Mucosa of stomach (tissue), 1 donor: ENCODE data around the gene SLC27A3.

Experiments used
- H3K27me3 ChIP-seq: one replicate; pipeline ENCODE4 v1.7.0; 2013; ENCODE audit warnings: mild to moderate bottlenecking, low read length; ENCODE audit not compliant: control insufficient read depth, insufficient read depth
- H3K36me3 ChIP-seq: one replicate; pipeline ENCODE4 v1.7.0; 2013; ENCODE audit warnings: low read length; ENCODE audit not compliant: control insufficient read depth, insufficient read depth
- H3K4me1 ChIP-seq: one replicate; pipeline ENCODE4 v1.7.0; 2013; ENCODE audit warnings: mild to moderate bottlenecking, low read length; ENCODE audit not compliant: control insufficient read depth, insufficient read depth
- H3K4me3 ChIP-seq: one replicate; pipeline ENCODE4 v1.7.0; 2013; ENCODE audit warnings: low read length
- H3K9ac ChIP-seq: one replicate; pipeline ENCODE4 v1.7.0; 2013; ENCODE audit warnings: mild to moderate bottlenecking, low read length, moderate library complexity
- H3K9me3 ChIP-seq: one replicate; pipeline ENCODE4 v1.7.0; 2013; ENCODE audit warnings: mild to moderate bottlenecking, low read length, moderate library complexity; ENCODE audit not compliant: control insufficient read depth
- donor health status: Pancreatic carcinoma.

Gene SLC27A3

DNA sequence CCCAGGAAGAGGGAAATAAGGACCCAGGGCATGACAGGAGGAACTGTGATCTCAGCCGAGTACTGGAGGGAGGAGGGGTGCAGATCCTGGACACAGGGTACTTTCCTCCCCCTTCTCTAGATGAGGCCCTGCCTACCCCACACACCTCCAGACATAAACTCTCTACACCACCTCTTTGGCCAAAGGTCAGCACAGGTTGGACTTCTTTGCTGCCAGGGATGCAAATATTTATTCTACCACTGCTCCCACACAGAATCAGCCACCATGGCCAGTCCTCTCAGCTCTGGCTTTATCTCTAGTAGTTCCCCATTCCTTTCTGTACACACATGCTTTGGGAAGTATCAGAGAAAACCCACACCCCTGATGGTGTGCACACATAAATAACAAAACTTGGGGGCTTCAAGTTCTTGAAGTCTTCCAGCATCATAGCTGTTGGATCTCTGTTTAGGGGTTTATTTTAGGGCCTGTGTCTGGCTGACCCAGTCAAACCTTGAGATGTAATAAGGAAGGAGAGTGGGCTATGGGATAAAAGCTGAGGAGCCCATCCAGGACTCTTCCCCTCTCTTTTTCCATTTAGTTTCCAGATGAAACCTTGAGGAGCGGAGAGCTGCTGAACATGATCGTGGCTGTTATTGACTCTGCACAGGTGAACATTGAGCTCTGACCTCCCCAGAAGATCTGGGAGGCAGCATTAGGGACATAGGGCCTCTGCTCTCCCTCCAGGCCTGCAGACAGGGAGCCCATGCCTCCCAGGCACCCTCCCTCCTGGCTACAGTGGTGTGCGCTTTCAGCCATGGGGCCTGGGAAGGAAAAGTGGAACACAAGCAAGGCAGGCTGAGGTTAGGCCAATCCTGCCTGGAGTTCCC is 6.7 kb upstream of the SLC27A3 start:
- Histone ChIP-seq H3K36me3 (no peaks in the 10 kb centered on the region), H3K27me3 (no peaks in the 10 kb centered on the region), H3K9ac (peak overlapping the region; percentile 38), H3K4me1 (peaks cover 53% of the 10 kb centered on the region), H3K9me3 (no peaks in the 10 kb centered on the region), H3K4me3 (no peak overlapping the region)

DNA sequence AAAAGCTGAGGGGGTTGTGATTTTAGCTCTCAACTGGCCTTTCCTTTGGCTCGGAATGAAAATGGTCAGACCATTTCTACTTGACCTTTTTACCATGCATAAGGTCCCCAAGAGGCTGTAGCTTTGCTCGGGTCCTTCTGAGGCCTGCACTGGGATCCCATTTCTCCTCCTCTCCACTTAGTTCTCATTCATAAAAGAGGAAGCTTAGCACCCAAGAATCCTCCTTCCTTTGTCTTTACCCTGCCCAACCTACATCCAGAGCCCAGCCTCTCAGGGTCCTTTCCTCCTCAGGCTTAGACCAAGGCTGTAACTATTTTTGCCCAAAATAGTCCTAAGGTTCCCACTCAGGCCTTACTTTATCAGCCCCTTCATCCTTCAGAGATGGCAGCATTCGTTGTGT is 6.0 kb upstream of the SLC27A3 start:
- no peak overlapping the region for H3K4me3 ChIP-seq
- no peaks in the 10 kb centered on the region for H3K36me3 ChIP-seq
- no peaks in the 10 kb centered on the region for H3K9me3 ChIP-seq
- H3K27me3 ChIP-seq, result no peaks in the 10 kb centered on the region
- peak overlapping the region; percentile 36 for H3K9ac ChIP-seq
- peaks cover 46% of the 10 kb centered on the region for H3K4me1 ChIP-seq

DNA sequence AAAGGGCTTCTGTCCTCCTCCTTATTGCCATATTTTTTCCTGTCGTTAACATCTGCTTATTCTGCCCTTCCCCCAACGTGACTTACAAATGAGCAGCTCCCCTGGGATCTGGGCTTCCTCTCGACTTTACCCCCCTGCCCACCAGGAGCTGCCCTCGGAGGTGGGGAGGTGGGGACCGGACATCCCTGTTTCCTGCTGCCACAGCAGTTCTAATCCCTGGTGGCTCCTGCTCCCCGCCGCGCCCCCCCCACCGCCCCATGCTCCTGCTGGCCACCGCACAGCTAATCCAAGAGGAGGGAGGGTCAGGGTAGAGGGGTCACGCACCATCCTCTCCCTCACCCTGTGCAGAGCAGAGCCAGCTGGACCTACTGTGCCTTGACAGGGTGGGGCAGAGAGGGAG is 4.4 kb upstream of the SLC27A3 start:
- H3K4me3 ChIP-seq, result no peak overlapping the region
- H3K9me3 ChIP-seq, result no peaks in the 10 kb centered on the region
- H3K36me3 ChIP-seq, result no peaks in the 10 kb centered on the region
- H3K4me1 ChIP-seq, result peaks cover 36% of the 10 kb centered on the region
- H3K27me3 ChIP-seq, result no peaks in the 10 kb centered on the region
- no peak overlapping the region for H3K9ac ChIP-seq

DNA sequence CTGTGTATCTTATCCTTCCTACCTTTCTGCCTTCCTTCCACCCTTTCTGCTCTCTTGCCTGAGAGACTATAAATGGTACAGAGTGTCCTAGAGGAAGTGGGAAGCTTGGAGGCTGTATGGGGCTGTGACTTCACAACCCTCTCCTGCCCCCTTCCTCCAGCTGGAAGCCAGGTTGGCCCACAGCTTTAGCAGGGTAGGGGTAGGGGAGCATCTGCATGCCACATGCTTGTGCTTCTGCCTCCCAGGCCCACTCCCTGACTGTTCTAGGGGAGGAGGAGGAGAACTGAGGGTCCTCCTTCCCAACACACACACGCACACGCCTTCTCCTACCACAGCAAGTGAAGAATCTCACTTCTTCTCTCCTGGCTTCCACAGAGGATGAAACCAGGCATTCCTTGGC is 3.9 kb upstream of the SLC27A3 start:
- H3K4me3 ChIP-seq, result no peak overlapping the region
- no peak overlapping the region for H3K9ac ChIP-seq
- H3K9me3 ChIP-seq, result no peaks in the 10 kb centered on the region
- no peaks in the 10 kb centered on the region for H3K36me3 ChIP-seq
- H3K4me1 ChIP-seq, result peaks cover 39% of the 10 kb centered on the region
- no peaks in the 10 kb centered on the region for H3K27me3 ChIP-seq

DNA sequence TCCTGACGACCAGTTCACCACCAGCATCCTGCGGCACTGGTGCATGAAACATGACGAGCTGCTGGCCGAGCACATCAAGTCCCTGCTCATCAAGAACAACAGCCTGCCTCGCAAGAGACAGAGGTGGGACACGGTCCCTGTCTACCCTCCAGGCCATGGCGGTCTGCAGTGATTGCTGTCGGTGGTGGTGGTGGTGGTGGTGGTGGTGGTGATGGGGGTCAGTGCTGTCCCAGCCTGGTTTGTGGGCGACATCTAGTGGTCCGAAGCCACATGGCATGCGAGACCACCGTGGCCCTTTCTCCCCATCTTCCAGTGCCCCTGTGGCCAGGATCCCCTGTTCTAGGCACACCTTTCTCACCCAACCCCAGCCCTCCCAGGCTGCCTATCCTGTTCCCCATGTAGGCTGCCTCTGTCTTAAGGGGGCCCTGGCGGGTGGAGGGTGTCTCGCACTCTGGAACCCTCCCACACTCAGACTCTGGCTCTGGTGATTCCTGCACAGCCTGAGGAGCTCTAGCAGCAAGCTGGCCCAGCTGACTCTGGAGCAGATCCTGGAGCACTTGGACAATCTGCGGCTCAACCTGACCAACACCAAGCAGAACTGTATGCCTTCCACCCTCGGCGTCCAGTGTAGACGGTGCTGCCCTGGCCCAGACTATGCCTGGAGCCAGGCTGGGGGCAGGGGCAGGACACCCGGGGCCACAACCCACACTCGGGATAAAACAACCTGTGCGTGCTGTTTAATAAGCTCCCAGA is 3.2 kb upstream of the SLC27A3 start:
- Histone ChIP-seq H3K4me3 (no peak overlapping the region), H3K9me3 (no peaks in the 10 kb centered on the region), H3K27me3 (no peaks in the 10 kb centered on the region), H3K36me3 (no peaks in the 10 kb centered on the region), H3K9ac (no peak overlapping the region), H3K4me1 (peaks cover 46% of the 10 kb centered on the region)

DNA sequence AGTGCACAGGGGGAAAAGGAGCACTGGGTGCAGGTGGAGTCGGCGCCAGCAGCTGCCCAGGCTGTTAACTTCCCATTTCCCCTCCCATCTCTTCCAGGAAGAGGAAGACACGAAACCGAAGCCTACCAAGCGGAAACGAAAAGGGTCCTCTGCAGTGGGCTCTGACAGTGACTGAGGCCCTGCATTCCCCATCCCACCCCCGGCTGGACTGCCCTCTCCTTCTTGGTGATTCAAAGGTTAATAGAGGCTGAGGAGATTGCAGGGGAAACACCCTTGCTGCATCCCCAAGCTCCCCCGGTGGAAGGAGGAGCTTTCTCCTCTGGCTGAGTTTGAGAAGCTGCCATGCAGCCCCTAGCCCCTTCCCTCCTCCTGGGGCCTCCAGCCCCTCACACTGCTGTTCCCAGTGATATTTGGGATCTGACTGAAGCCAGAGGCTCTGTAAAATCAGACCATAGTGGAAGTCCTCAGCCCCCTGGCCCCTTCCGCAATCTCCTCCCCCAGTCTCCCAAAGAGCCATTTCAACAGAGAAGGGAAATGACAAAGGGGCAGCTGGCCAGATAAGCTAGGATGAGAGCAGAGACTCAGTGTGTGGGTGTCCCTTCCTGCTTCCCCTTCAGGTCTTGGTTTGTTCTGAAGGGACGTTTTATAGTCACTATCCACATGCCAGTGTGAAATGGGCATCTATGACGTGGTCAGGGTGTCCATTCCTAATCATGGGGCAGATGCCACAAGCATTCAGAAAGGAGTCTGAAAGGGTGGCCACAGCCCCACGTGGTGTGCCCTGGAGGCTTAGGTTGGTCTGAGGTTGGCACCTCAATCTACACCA is 1.9 kb upstream of the SLC27A3 start:
- no peaks in the 10 kb centered on the region for H3K9me3 ChIP-seq
- no peak overlapping the region for H3K9ac ChIP-seq
- H3K27me3 ChIP-seq, result no peaks in the 10 kb centered on the region
- no peaks in the 10 kb centered on the region for H3K36me3 ChIP-seq
- no peak overlapping the region for H3K4me3 ChIP-seq
- H3K4me1 ChIP-seq, result peaks cover 45% of the 10 kb centered on the region

DNA sequence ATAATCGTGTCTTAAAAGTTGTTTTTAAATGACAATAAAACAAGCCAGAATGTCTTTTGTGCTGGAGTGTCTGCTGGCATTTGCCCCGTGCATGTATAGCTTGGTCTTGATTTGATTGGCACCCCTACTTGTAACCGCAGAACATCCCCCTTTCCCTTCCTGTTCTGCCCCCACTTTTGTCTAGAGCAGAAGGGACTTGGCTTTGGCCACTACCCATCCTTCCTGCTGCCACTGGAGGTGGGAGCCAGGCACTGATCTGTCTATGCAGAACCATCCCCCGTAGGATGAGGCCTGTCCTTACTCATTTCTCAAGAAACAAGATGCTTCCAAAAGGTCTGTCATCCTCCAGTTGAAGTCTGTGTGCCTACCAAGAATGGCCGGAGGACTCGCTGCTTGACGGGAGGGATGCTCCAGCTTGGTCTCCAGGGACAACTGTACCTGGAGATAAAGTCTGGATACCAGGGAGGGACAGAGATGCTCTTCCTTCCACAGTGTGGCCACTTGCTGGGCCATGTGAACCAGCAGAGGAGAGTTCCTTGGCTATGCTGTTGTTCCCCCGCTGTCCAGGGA is 1.1 kb upstream of the SLC27A3 start:
- no peak overlapping the region for H3K4me3 ChIP-seq
- peaks cover 37% of the 10 kb centered on the region for H3K4me1 ChIP-seq

DNA sequence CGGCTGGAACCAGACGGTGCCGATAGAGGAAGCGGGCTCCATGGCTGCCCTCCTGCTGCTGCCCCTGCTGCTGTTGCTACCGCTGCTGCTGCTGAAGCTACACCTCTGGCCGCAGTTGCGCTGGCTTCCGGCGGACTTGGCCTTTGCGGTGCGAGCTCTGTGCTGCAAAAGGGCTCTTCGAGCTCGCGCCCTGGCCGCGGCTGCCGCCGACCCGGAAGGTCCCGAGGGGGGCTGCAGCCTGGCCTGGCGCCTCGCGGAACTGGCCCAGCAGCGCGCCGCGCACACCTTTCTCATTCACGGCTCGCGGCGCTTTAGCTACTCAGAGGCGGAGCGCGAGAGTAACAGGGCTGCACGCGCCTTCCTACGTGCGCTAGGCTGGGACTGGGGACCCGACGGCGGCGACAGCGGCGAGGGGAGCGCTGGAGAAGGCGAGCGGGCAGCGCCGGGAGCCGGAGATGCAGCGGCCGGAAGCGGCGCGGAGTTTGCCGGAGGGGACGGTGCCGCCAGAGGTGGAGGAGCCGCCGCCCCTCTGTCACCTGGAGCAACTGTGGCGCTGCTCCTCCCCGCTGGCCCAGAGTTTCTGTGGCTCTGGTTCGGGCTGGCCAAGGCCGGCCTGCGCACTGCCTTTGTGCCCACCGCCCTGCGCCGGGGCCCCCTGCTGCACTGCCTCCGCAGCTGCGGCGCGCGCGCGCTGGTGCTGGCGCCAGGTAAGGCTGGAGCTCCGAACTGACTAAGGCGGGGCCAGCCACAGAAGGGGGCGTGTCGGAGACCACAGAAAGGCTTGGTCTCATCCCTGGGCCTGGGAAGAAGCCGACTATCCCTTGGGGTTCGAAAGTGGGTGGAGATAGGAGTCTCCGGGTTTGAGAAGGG is 486 bp downstream of the SLC27A3 start:
- H3K4me1 ChIP-seq, result peaks cover 31% of the 10 kb centered on the region

More for the DNA sequence above, 1.1 kb upstream of the SLC27A3 start:
- H3K9me3 ChIP-seq, result no peaks in the 10 kb centered on the region
- no peaks in the 10 kb centered on the region for H3K27me3 ChIP-seq
- H3K36me3 ChIP-seq, result no peaks in the 10 kb centered on the region
- H3K9ac ChIP-seq, result no peak overlapping the region

DNA sequence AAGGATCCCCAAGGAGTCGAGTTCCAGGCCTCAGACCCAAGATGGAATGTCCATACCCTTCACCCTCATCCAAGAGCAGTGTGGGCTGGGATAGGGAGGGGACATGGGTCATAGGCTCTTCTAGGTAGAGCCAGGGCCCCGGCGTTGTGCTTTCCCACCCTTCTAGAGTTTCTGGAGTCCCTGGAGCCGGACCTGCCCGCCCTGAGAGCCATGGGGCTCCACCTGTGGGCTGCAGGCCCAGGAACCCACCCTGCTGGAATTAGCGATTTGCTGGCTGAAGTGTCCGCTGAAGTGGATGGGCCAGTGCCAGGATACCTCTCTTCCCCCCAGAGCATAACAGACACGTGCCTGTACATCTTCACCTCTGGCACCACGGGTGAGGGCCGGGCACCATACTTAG is 1.1 kb downstream of the SLC27A3 start:
- Histone ChIP-seq H3K4me3 (peak overlapping the region; percentile 49), H3K36me3 (no peaks in the 10 kb centered on the region), H3K9ac (peak overlapping the region; percentile 56), H3K27me3 (no peaks in the 10 kb centered on the region), H3K4me1 (peaks cover 37% of the 10 kb centered on the region), H3K9me3 (no peaks in the 10 kb centered on the region)

More for the DNA sequence above, 486 bp downstream of the SLC27A3 start:
- Histone ChIP-seq H3K4me3 (peak overlapping the region; percentile 49), H3K36me3 (no peaks in the 10 kb centered on the region), H3K27me3 (no peaks in the 10 kb centered on the region), H3K9me3 (no peaks in the 10 kb centered on the region), H3K9ac (peak overlapping the region; percentile 56)

DNA sequence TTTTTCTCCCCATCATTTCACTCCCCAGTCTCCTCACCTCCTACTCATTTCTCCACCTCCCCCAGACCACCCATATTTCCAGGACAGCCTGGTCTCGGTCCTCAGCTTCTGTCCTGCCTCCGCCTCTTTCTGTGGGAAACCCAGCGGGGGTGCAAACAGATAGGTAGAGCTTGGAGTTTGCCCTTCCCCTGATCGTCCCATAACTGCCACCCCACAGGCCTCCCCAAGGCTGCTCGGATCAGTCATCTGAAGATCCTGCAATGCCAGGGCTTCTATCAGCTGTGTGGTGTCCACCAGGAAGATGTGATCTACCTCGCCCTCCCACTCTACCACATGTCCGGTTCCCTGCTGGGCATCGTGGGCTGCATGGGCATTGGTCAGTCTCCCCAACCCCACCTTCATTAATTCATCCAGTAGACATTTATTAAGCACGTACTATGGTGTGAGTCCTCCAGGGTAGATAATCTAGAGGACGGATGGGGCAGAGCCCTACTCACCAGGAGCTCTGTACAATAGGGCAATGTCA is 1.7 kb downstream of the SLC27A3 start:
- Histone ChIP-seq H3K4me1 (peaks cover 37% of the 10 kb centered on the region), H3K9ac (peak overlapping the region; percentile 11)

DNA sequence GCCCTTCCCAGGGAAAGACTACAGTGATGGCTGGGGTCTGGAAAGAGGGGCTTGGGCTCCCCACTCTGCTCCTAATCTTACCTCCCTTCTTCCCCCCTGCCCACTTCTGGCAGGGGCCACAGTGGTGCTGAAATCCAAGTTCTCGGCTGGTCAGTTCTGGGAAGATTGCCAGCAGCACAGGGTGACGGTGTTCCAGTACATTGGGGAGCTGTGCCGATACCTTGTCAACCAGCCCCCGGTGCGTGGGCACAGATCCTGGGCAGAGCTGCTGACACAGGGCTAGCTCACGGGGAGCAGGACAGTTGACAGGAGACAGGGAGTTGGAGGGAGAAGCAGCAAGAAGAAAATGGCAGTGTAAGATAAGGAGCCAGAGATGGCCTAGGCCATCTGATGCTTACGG is 2.4 kb downstream of the SLC27A3 start:
- H3K36me3 ChIP-seq, result no peaks in the 10 kb centered on the region
- peak overlapping the region; percentile 11 for H3K9ac ChIP-seq
- H3K4me1 ChIP-seq, result peaks cover 37% of the 10 kb centered on the region
- H3K9me3 ChIP-seq, result no peaks in the 10 kb centered on the region
- no peaks in the 10 kb centered on the region for H3K27me3 ChIP-seq
- no peak overlapping the region for H3K4me3 ChIP-seq

More for the DNA sequence above, 1.7 kb downstream of the SLC27A3 start:
- peak overlapping the region; percentile 15 for H3K4me3 ChIP-seq
- no peaks in the 10 kb centered on the region for H3K27me3 ChIP-seq
- H3K36me3 ChIP-seq, result no peaks in the 10 kb centered on the region
- no peaks in the 10 kb centered on the region for H3K9me3 ChIP-seq
